ENCODE results near the gene TSPAN3.

DNA sequence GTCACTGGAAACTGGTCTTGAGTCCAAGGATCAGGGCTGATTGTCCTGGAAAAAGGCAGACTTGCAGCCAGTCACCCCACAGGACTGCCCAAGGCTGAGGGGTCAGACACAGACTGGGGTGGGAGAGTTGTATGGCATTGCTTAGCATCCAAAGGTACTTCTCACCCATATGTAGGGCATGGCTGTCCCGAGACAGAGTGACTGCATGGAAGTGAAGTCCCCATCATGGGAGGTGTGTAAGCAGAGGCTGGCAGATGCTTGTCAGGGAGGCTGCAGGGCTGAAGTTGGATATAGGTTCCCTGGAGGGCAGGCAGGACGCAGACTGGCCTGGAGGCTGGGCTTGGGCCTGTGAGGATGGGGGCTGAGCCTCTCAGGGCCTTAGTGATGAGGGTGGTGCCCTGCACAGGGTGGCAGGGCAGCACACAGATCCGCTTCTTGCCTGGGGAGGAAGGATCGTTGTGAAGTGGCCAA, 44.9 kb downstream of the TSPAN3 start:
- TF ChIP-seq CTCF (IDR thresholded peaks at IDR 0.05) (no peak), POLR2A (IDR thresholded peaks at IDR 0.05) (no peak)
